HG03196 (cell line): Measurements from ENCODE around the gene CYTH1.

Experiments
- ATAC-seq: cut with Tn5 transposase; IDR thresholded peaks from one replicate; pipeline ENCODE4 v1.9.1; 2021; ENCODE audit not compliant: unreplicated experiment

CYTH1 gene

GRCh38 chr17:78805301-78805700, 23.2 kb upstream of the CYTH1 start:
- ATAC-seq: no peak

- ATAC-seq: no peak
Observed at GRCh38 chr17:78804777-78805176, 22.7 kb upstream of the CYTH1 start.

GRCh38 chr17:78803186-78803845, 21.2 kb upstream of the CYTH1 start:
- no peak for ATAC-seq

- ATAC-seq: no peak
Observed at GRCh38 chr17:78802459-78802858, 20.4 kb upstream of the CYTH1 start.

GRCh38 chr17:78802008-78802407, 19.9 kb upstream of the CYTH1 start:
- ATAC-seq: no peak

- ATAC-seq: no peak
Observed at GRCh38 chr17:78800132-78800931, 18.3 kb upstream of the CYTH1 start.

GRCh38 chr17:78798695-78799559, 16.9 kb upstream of the CYTH1 start:
- no peak for ATAC-seq

GRCh38 chr17:78797691-78798585, 15.9 kb upstream of the CYTH1 start:
- no peak for ATAC-seq

- no peak for ATAC-seq
Observed at GRCh38 chr17:78797213-78797612, 15.1 kb upstream of the CYTH1 start.

GRCh38 chr17:78796517-78796900, 14.4 kb upstream of the CYTH1 start:
- ATAC-seq: no peak

GRCh38 chr17:78795861-78796516, 13.9 kb upstream of the CYTH1 start:
- no peak for ATAC-seq

- no peak for ATAC-seq
Observed at GRCh38 chr17:78794864-78795640, 13.0 kb upstream of the CYTH1 start.

- ATAC-seq: no peak
Observed at GRCh38 chr17:78794399-78794798, 12.3 kb upstream of the CYTH1 start.

- ATAC-seq: no peak
Observed at GRCh38 chr17:78793968-78794367, 11.9 kb upstream of the CYTH1 start.

GRCh38 chr17:78793415-78793814, 11.3 kb upstream of the CYTH1 start:
- no peak for ATAC-seq

GRCh38 chr17:78791840-78792709, 10.0 kb upstream of the CYTH1 start:
- ATAC-seq: no peak

- ATAC-seq: no peak
Observed at GRCh38 chr17:78790552-78790951, 8.5 kb upstream of the CYTH1 start.

- ATAC-seq: no peak
Observed at GRCh38 chr17:78789663-78790181, 7.6 kb upstream of the CYTH1 start.
